DOHH2 (cell line): ENCODE measurements around the gene OTOA.

Experiments used
- H3F3A ChIP-seq: fragments of 200-600 bp; sonication (generic), shearing (Covaris generic); 2 replicates; pipeline ENCODE4 v1.6.0; 2016; ENCODE audit warnings: antibody characterized with exemption, mild to moderate bottlenecking; ENCODE audit not compliant: control insufficient read depth, insufficient read depth
- H3K27ac ChIP-seq: fragments of 200-600 bp; sonication (generic); 2 replicates; pipeline ENCODE4 v1.5.1; 2014; ENCODE audit warnings: low read depth, mild to moderate bottlenecking, low read length, moderate library complexity
- H3K27me3 ChIP-seq: fragments of 200-600 bp; sonication (generic); 2 replicates; pipeline ENCODE4 v1.6.1; 2014; ENCODE audit warnings: mild to moderate bottlenecking, low read length, mixed read lengths; ENCODE audit not compliant: control insufficient read depth
- H3K36me3 ChIP-seq: fragments of 200-600 bp; sonication (generic); 2 replicates; pipeline ENCODE4 v1.6.1; 2014; ENCODE audit warnings: mild to moderate bottlenecking, low read length, moderate library complexity, mixed read lengths; ENCODE audit not compliant: control insufficient read depth
- H3K4me1 ChIP-seq: fragments of 200-600 bp; sonication (generic); 2 replicates; pipeline ENCODE4 v1.6.1; 2014; ENCODE audit warnings: mild to moderate bottlenecking, low read length, mixed read lengths; ENCODE audit not compliant: control insufficient read depth
- H3K4me2 ChIP-seq: fragments of 200-600 bp; sonication (generic); 2 replicates; pipeline ENCODE4 v1.6.0; 2014; ENCODE audit warnings: mild to moderate bottlenecking, low read length, moderate library complexity
- H3K4me3 ChIP-seq: fragments of 200-600 bp; sonication (generic); 2 replicates; pipeline ENCODE4 v1.5.1; 2014; ENCODE audit warnings: mild to moderate bottlenecking, low read length, mixed read lengths
- H3K79me2 ChIP-seq: fragments of 200-600 bp; sonication (generic); 2 replicates; pipeline ENCODE4 v1.6.1; 2014; ENCODE audit warnings: mild to moderate bottlenecking, low read length, mixed read lengths; ENCODE audit not compliant: control insufficient read depth
- H3K9me2 ChIP-seq: fragments of 200-600 bp; sonication (generic); replicated peaks from 2 replicates; pipeline ENCODE4 v1.6.1; 2014; ENCODE audit warnings: mild to moderate bottlenecking, low read length, mixed read lengths; ENCODE audit not compliant: control insufficient read depth
- H3K9me3 ChIP-seq: fragments of 200-600 bp; sonication (generic); 2 replicates; pipeline ENCODE4 v1.6.1; 2014; ENCODE audit warnings: antibody characterized with exemption, low read length, mixed read lengths; ENCODE audit not compliant: control insufficient read depth, insufficient read depth
- H4K20me1 ChIP-seq: fragments of 200-600 bp; sonication (generic); 2 replicates; pipeline ENCODE4 v1.6.0; 2014; ENCODE audit warnings: low read depth, mild to moderate bottlenecking, antibody characterized with exemption, low read length, moderate library complexity; ENCODE audit not compliant: control insufficient read depth, insufficient read depth
- EZH2phosphoT487 ChIP-seq: fragments of 200-600 bp; sonication (generic); IDR thresholded peaks from 2 replicates; pipeline ENCODE4 v1.6.1; 2017; ENCODE audit warnings: borderline replicate concordance, mild to moderate bottlenecking, antibody characterized with exemption, low read length, moderate library complexity, mixed read lengths
- TF ChIP-seq, protein P1 (sequence below): fragments of 200-600 bp; sonication (generic); IDR thresholded peaks from one replicate; pipeline ENCODE4 v1.5.1; 2014; ENCODE audit warnings: antibody characterized with exemption, mild to moderate bottlenecking, low read depth, low read length; ENCODE audit not compliant: poor library complexity, severe bottlenecking

OTOA gene

GRCh38 chr16:21622545-21622944 is 41.2 kb upstream of the OTOA start:
- H3F3A ChIP-seq: 0 out of 2 replicates have a peak, but pooled peaks cover 7% of the 10 kb centered on the region
- H3K4me3 ChIP-seq: no peak overlapping the region
- H3K27ac ChIP-seq: no peak overlapping the region
- no peaks in the 10 kb centered on the region for H3K9me2 ChIP-seq
- no peaks in the 10 kb centered on the region for H3K27me3 ChIP-seq
- no peaks in the 10 kb centered on the region for H4K20me1 ChIP-seq
- peaks cover 50% of the 10 kb centered on the region for H3K36me3 ChIP-seq
- no peaks in the 10 kb centered on the region for H3K9me3 ChIP-seq
- TF ChIP-seq EZH2phosphoT487: no peak
- TF ChIP-seq, protein P1, sequence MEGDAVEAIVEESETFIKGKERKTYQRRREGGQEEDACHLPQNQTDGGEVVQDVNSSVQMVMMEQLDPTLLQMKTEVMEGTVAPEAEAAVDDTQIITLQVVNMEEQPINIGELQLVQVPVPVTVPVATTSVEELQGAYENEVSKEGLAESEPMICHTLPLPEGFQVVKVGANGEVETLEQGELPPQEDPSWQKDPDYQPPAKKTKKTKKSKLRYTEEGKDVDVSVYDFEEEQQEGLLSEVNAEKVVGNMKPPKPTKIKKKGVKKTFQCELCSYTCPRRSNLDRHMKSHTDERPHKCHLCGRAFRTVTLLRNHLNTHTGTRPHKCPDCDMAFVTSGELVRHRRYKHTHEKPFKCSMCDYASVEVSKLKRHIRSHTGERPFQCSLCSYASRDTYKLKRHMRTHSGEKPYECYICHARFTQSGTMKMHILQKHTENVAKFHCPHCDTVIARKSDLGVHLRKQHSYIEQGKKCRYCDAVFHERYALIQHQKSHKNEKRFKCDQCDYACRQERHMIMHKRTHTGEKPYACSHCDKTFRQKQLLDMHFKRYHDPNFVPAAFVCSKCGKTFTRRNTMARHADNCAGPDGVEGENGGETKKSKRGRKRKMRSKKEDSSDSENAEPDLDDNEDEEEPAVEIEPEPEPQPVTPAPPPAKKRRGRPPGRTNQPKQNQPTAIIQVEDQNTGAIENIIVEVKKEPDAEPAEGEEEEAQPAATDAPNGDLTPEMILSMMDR: no peak
- H3K79me2 ChIP-seq: peaks cover 2% of the 10 kb centered on the region; the same call in 1 of the 2 replicates
- H3K4me1 ChIP-seq: peaks cover 15% of the 10 kb centered on the region
- no peak overlapping the region for H3K4me2 ChIP-seq

DNA sequence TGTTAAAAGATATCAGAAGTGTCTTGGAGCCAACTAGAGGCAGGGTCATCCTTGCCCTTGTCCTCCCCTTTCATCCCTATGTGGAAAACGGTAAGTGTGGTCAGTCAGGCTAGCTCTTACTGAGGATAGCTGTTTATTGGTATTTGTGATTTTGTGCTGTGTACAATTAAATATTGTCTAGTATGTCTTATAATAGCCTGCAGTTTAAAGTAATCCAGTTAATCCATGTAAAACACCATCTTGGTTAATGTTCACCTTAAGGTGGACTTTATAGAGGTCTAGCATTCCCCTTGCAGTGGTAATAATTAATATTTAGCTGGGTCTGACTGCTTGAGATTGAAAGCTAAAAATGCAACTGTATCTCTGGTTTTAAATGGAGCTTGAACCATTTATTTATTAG is 38.7 kb upstream of the OTOA start:
- H3K4me2 ChIP-seq: no peak overlapping the region
- H3K9me3 ChIP-seq: peaks cover 5% of the 10 kb centered on the region; the same call in 1 of the 2 replicates
- no peaks in the 10 kb centered on the region for H3K9me2 ChIP-seq
- H3K27ac ChIP-seq: no peak overlapping the region
- H3K4me1 ChIP-seq: peaks cover 11% of the 10 kb centered on the region
- H3K4me3 ChIP-seq: no peak overlapping the region
- H3K79me2 ChIP-seq: 0 out of 2 replicates have a peak, but pooled peaks cover 2% of the 10 kb centered on the region
- no peak for TF ChIP-seq EZH2phosphoT487
- TF ChIP-seq, protein P1: no peak
- no peaks in the 10 kb centered on the region for H4K20me1 ChIP-seq
- 0 out of 2 replicates have a peak, but pooled peaks cover 7% of the 10 kb centered on the region for H3F3A ChIP-seq
- H3K36me3 ChIP-seq: peaks cover 52% of the 10 kb centered on the region
- H3K27me3 ChIP-seq: no peaks in the 10 kb centered on the region

DNA sequence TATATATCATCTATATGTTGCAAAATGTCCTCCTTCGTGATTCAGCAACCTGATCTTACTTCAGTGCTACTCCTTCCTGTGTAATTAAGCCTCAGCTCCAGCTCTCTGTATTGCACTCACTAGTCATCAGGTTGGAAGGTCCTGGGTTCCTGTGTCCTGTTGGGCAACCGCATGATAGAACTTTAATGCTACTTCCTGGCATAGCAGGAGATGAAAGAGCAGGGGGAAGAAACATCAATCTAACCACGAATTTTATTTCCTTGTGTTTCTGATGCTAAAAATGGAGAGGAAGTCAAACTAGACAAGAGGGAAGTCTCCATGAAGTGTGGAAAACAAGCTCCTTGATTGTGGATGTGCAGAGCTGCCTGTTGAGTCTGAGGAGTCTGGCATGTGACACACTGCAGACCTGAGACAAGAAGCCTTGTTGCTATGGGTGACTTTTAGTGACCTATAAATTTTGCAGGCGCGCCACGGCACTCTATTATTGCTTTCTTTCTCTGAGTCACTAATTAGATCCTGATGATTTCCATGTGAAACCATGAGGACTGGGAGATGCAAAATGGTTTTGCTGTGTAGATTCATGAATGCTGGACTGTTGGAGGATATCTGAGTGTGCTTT is 37.0 kb upstream of the OTOA start:
- peaks cover 11% of the 10 kb centered on the region for H3K4me1 ChIP-seq

More for the DNA sequence above, 37.0 kb upstream of the OTOA start:
- no peaks in the 10 kb centered on the region for H4K20me1 ChIP-seq
- peaks cover 5% of the 10 kb centered on the region; the same call in 1 of the 2 replicates for H3K9me3 ChIP-seq
- H3K27ac ChIP-seq: no peak overlapping the region
- H3K79me2 ChIP-seq: 0 out of 2 replicates have a peak, but pooled peaks cover 2% of the 10 kb centered on the region
- no peak for TF ChIP-seq EZH2phosphoT487
- TF ChIP-seq, protein P1: no peak
- no peak overlapping the region for H3K4me3 ChIP-seq
- H3K36me3 ChIP-seq: peaks cover 48% of the 10 kb centered on the region
- 0 out of 2 replicates have a peak, but pooled peaks cover 7% of the 10 kb centered on the region for H3F3A ChIP-seq
- H3K4me2 ChIP-seq: no peak overlapping the region
- H3K27me3 ChIP-seq: no peaks in the 10 kb centered on the region
- H3K9me2 ChIP-seq: no peaks in the 10 kb centered on the region
